ENCODE results near the gene ZHX3. TPM values are rescaled to one million over a fixed set of nuclear protein-coding genes. Genes with fewer than 3 reads are reported as not detected.

ZHX3 gene
- total RNA-seq, 3 donors from 2014 or later (not counting 1 experiment from before 2014, with no cell fraction given): 9.0 to 11.8 (median 10.3) TPM

DNA sequence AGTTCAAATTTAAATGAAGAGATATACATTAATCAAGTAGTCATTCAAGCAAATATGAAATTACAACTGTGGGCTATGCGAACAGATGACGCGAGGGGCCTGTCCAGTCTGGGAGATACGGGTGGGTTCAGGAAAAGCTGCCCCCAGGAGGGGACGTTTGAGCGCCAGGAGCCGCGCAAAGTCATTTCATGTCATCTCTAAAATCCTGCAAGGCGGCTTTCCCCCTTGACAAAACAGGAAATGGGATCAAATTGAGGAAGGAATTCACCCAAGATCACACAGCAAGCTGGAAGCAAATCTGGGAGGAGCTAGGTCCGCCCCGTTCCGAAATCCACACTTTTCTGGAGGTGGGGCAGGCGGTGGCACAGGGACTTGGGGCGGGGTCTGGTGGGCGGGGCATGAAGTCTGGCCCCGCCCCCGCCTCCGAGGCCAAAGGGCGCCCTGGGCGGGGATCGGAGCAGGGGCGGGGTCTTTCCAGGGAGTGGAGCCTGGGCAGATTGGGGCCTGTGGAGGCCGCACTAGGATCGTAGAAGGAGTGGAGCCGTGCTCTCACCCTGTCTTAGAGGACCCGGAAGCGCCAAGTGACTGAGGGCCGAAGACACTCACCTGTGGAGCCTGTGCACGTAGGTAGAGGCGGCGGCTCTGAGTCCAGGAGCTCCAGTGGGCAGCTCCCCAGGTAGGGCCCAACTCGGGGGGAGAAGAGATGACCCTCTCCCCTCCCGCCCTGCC lies 23.0 kb upstream of the ZHX3 start, which contains the start of gene LPIN3:
Gene LPIN3 (plus strand): TSS at position 495 of the 729 bp plus-strand sequence. CDS start 4,983 bp downstream, outside the sequence.
- ATAC-seq: peak; percentile 59 to 77 (median 66)
- Mint-ChIP-seq H3K36me3 (no peaks in the 10 kb centered on the region), H3K9me3 (no peaks in the 10 kb centered on the region), H3K4me3 (peak within 1 kb of the TSS; percentile 87), H3K27me3 (ENCODE audit: low read depth in 2 of 2) (peaks cover 9 to 14% of the 10 kb centered on the region in 2 donors), H3K27ac (peak within 1 kb of the TSS in 1 of 2 donors; percentile 82), H3K4me1 (peaks cover 11% of the 10 kb centered on the region in 2 donors)
- 21% methylated on average over 33 of the region's 33 CpGs for WGBS (ENCODE audit: insufficient coverage)
- peak in 1 of 2 donors; percentile 68 for DNase-seq
- no peaks in the 10 kb centered on the region for H3K9me3 ChIP-seq (ENCODE audit: control insufficient read depth, insufficient read depth, low read length)
- H3K4me1 ChIP-seq (ENCODE audit: control insufficient read depth, insufficient read depth, low read length): peaks cover 13% of the 10 kb centered on the region
- H3K4me3 ChIP-seq (ENCODE audit: low read length): peak within 1 kb of the TSS; percentile 15
- intact Hi-C loops (cut with micrococcal nuclease): loop anchor here (1.0 to 5.0 kb wide), 4 partner anchors 108 to 372 kb away; no protein-coding TSS in a partner anchor
- H3K27me3 ChIP-seq (ENCODE audit: control insufficient read depth, insufficient read depth, low read length): peaks cover 7% of the 10 kb centered on the region
- H3K27ac ChIP-seq (ENCODE audit: low read length): no peak within 1 kb of the TSS
- TF ChIP-seq, protein P1, sequence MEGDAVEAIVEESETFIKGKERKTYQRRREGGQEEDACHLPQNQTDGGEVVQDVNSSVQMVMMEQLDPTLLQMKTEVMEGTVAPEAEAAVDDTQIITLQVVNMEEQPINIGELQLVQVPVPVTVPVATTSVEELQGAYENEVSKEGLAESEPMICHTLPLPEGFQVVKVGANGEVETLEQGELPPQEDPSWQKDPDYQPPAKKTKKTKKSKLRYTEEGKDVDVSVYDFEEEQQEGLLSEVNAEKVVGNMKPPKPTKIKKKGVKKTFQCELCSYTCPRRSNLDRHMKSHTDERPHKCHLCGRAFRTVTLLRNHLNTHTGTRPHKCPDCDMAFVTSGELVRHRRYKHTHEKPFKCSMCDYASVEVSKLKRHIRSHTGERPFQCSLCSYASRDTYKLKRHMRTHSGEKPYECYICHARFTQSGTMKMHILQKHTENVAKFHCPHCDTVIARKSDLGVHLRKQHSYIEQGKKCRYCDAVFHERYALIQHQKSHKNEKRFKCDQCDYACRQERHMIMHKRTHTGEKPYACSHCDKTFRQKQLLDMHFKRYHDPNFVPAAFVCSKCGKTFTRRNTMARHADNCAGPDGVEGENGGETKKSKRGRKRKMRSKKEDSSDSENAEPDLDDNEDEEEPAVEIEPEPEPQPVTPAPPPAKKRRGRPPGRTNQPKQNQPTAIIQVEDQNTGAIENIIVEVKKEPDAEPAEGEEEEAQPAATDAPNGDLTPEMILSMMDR (IDR thresholded peaks at IDR 0.05): peak; percentile 28
- no peaks in the 10 kb centered on the region for H3K36me3 ChIP-seq (ENCODE audit: control insufficient read depth, insufficient read depth, low read length)

DNA sequence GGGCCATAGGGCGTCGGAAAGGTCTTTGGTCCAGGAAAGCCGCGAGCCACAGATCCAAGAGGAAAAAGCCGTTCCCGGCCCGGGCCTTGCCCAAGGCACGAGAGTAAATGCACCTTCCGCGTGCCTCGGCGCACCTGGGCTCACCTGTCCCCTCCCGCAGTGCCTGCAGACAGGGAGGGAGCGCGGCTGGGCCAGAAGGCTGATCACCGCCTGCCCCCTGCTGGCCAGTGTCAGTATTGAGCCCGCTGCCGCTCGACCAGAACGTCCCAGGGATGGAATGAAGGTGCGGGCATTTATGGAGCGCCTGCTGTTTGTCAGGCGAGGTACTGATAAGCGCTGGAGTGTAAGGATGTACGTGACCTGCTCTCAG lies 22.4 kb upstream of the ZHX3 start:
- TF ChIP-seq, protein P1 (IDR thresholded peaks at IDR 0.05): peak; percentile 99
- Mint-ChIP-seq H3K27ac (peak overlapping the region in 1 of 2 donors; percentile 82), H3K4me3 (peak overlapping the region; percentile 87), H3K9me3 (no peaks in the 10 kb centered on the region), H3K36me3 (no peaks in the 10 kb centered on the region), H3K27me3 (ENCODE audit: low read depth in 2 of 2) (peaks cover 11 to 19% of the 10 kb centered on the region in 2 donors), H3K4me1 (peaks cover 11% of the 10 kb centered on the region in 2 donors)
- H3K36me3 ChIP-seq (ENCODE audit: control insufficient read depth, insufficient read depth, low read length): no peaks in the 10 kb centered on the region
- H3K4me3 ChIP-seq (ENCODE audit: low read length): peak overlapping the region; percentile 15
- WGBS (ENCODE audit: insufficient coverage): 5% methylated on average over 25 of the region's 25 CpGs
- H3K4me1 ChIP-seq (ENCODE audit: control insufficient read depth, insufficient read depth, low read length): peaks cover 13% of the 10 kb centered on the region
- peaks cover 7% of the 10 kb centered on the region for H3K27me3 ChIP-seq (ENCODE audit: control insufficient read depth, insufficient read depth, low read length)
- intact Hi-C loops (cut with micrococcal nuclease): loop anchor here (1.0 to 5.0 kb wide), 4 partner anchors 108 to 372 kb away; no protein-coding TSS in a partner anchor
- H3K27ac ChIP-seq (ENCODE audit: low read length): no peak overlapping the region
- peak; percentile 89 to 97 (median 95) for ATAC-seq
- DNase-seq: peak; percentile 81 to 90
- H3K9me3 ChIP-seq (ENCODE audit: control insufficient read depth, insufficient read depth, low read length): no peaks in the 10 kb centered on the region

DNA sequence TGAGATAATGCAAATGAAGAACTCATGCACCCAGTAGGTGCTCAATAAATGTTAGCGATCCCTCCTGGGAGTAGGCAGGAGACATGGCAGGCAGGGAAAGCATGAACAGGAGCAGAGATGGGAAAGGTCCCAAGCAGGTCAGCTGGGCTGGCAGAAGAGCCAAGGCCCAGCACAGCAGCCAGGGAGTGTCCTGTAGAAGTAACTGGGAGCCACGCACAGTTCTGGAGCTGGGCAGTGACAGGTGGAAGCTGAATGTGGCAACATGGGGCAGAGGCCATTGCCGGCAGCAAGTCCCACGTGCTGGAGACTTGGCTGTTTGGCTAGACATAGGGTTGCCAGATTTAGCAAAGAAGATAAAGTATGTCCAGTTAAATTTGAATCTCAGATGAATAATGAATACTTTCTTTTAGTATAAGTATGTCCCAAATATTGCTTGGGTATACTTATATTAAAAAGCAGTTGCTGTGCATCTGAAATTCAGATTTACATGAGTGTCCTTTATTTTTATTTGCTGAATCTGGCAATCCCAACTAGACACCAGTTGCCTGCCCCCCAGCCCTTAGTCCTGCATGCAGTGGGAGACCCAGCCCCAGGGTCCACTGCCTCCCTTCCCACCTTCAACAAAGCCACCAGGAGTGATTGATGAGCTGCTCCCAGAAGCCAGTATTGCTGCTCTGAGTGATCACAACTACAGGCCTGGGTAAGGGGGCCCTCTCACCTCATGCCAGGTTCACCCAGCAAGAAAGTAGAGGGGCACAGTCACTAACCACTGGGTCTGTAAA lies 19.4 kb upstream of the ZHX3 start:
- no peaks in the 10 kb centered on the region for H3K36me3 ChIP-seq (ENCODE audit: control insufficient read depth, insufficient read depth, low read length)
- 95% methylated on average over 4 of the region's 4 CpGs for WGBS (ENCODE audit: insufficient coverage)
- DNase-seq: no peak
- H3K27me3 ChIP-seq (ENCODE audit: control insufficient read depth, insufficient read depth, low read length): peaks cover 7% of the 10 kb centered on the region
- H3K9me3 ChIP-seq (ENCODE audit: control insufficient read depth, insufficient read depth, low read length): no peaks in the 10 kb centered on the region
- ATAC-seq: no peak
- Mint-ChIP-seq H3K27ac (no peak overlapping the region), H3K9me3 (no peaks in the 10 kb centered on the region), H3K36me3 (no peaks in the 10 kb centered on the region), H3K4me3 (no peak overlapping the region), H3K4me1 (peaks cover 11% of the 10 kb centered on the region in 2 donors), H3K27me3 (ENCODE audit: low read depth in 2 of 2) (peaks cover 11 to 19% of the 10 kb centered on the region in 2 donors)
- TF ChIP-seq, protein P1 (IDR thresholded peaks at IDR 0.05): no peak
- no peak overlapping the region for H3K4me3 ChIP-seq (ENCODE audit: low read length)
- intact Hi-C loops (cut with micrococcal nuclease): no loop called here
- no peak overlapping the region for H3K27ac ChIP-seq (ENCODE audit: low read length)
- peaks cover 13% of the 10 kb centered on the region for H3K4me1 ChIP-seq (ENCODE audit: control insufficient read depth, insufficient read depth, low read length)
